ENCODE measurements around the gene GNA12.
"Not testable (repeated sequence)": the region's sequence is repeated elsewhere in the genome, so short reads cannot be mapped to it uniquely, and the experiment has no call there.

Gene GNA12

DNA sequence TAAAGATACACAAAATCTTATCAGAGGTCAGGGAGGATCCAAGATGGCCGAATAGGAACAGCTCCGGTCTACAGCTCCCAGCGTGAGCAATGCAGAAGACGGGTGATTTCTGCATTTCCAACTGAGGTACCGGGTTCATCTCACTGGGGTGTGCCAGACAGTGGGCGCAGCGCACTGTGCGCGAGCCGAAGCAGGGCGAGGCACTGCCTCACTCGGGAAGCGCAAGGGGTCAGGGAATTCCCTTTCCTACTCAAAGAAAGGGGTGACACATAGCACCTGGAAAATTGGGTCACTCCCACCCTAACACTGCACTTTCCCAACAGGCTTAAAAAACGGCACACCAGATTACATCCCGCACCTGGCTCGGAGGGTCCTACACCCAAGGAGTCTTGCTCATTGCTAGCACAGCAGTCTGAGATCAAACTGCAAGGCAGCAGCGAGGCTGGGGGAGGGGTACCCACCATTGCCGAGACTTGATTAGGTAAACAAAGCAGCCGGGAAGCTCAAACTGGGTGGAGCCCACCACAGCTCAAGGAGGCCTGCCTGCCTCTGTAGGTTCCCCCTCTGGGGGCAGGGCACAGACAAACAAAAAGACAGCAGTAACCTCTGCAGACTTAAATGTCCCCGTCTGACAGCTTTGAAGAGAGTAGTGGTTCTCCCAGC lies 100.5 kb downstream of the GNA12 start:
- not testable (repeated sequence) for DNase-seq

DNA sequence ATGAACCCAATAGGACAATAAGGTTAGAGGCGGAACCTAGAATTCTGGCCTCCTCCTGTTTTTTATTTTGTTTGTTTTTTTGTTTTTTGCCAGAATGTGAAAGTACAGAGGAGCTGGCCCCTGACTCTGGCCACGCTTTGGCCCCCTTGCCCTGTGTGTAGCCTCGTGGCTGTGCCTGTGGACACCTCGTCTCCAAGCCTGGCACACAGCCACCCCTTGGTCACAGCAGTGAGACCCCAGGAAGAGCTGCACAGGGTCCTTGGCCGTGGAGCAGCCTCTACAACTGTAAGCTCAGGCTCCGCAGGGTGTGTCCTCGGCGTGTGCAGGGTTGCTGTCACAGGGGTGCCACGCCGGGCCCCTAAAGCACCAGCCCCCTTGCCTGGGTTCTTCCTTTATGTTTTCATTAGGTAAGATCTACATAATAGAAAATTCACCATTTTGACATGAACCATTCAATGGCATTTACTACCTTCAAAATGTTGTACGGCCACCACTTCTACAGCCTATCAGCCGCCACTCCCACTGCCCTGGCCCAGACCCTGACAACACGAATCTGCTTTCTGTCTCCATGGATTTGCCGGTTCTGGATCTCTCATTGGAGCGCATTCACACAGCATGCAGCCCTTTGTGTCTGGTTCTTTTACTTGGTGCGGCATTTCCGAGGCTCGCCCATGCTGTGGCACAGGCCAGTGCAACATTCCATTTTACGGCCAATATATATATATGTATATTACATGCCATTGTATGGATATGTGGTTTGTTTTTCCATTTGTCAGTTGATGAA lies 105.2 kb downstream of the GNA12 start:
- no peak for DNase-seq

DNA sequence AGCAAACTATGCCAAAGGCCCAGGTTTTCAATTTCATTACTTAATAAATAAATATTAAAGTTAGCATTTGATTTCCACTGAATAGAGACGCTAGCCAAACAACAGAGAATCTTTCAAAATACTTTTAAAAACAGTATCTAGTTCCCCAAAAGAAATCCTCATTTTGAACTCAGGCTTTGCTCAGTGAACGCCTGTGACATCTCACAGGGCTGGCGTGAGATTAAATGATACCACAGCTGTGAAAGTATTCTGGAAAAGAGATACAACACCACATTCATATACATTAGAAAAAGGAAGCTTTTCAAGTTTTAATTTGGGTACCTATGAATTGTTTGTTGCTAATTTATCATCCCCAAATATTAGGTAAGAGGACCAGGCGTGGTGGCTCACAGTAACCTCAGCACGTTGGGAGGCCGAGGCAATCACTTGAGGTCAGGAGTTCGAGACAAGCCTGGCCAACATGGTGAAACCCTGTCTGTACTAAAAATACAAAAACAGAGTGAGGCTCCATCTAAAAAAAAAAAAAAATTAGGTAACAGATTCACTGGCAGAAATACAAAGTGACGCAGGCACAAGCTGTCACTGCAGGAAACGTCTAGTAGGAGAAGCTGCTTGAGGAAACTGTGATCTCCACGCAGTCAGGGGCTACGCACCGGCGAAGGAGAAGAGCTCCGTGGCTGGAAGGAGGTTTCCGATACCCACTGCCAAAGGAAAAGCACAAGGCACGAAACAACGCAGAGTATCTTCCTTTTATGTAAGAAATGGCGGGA lies 106.2 kb downstream of the GNA12 start:
- no peak for DNase-seq

DNA sequence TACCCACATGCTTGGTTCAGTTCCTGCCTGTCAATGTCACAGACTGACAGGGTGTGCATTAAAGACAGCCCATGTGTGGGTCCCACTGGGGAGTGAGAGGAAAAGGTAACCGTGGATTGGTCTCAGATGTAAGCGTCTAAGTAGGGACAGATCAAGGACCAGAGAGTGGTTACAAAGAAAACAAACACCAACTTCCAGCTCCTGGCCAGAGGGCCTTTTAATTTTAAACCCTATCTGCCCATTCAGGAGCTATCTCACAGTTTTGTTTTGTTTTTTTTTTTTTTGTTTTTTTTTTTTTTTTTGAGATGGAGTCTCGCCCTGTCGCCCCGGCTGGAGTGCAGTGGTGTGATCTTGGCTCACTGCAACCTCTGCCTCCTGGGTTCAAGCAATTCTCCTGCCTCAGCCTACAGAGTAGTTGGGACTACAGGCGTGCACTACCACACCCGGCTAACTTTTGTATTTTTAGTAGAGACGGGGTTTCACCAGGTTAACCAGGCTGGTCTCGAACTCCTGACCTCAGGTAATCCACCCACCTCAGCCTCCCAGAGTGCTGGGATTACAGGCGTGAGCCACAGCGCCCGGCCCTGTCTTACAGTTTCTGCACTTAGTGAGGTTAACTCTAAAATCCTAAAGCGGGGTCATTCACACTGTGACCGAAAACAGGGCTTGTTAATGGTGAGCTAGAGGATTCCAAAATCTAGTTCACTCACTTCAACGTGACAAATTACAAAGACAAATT lies 106.9 kb downstream of the GNA12 start:
- DNase-seq: not testable (repeated sequence)

DNA sequence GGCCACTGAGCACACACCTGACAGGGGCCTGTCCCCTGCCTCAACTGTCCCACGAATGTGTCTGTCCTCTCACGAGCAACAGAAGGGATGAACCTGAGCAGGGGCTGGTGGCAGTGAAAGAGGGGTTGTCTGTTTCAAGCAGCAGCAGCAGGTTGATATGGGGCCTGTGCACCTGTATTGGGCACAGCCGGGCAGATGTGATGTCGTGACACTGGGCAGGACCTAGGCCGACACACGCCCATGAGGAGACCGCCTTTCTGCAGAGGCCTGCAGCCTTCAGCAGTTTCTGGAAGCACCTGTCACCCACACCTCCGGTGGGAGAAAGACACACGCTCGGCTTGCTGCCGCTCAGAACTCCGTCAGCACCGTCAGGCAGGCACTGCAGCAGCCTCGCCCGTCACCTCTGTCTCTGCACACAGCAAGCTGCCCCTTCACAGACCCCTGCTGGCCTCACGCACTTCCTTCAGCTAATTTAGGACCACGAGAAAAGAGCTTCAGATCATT lies 107.6 kb downstream of the GNA12 start:
- DNase-seq: no peak

DNA sequence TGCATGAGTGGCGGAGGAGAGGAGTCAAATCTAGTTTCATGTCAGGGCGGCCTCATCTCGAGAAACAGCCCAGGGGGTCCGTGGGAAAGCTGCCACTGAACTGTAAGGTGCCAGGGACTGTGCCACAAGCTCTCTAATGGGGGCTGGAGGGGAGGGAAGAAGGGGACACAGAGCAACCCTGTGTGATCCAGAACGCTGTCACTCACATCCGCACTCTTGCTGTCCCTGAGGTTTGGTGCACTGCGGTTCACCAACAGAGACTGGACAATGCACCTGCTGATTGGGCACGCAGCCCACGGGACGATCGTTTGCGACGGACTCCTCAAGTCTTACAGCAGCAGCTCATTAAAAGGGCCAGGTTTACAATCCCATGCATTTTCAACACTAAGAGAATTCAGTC lies 108.4 kb downstream of the GNA12 start:
- no peak for DNase-seq

DNA sequence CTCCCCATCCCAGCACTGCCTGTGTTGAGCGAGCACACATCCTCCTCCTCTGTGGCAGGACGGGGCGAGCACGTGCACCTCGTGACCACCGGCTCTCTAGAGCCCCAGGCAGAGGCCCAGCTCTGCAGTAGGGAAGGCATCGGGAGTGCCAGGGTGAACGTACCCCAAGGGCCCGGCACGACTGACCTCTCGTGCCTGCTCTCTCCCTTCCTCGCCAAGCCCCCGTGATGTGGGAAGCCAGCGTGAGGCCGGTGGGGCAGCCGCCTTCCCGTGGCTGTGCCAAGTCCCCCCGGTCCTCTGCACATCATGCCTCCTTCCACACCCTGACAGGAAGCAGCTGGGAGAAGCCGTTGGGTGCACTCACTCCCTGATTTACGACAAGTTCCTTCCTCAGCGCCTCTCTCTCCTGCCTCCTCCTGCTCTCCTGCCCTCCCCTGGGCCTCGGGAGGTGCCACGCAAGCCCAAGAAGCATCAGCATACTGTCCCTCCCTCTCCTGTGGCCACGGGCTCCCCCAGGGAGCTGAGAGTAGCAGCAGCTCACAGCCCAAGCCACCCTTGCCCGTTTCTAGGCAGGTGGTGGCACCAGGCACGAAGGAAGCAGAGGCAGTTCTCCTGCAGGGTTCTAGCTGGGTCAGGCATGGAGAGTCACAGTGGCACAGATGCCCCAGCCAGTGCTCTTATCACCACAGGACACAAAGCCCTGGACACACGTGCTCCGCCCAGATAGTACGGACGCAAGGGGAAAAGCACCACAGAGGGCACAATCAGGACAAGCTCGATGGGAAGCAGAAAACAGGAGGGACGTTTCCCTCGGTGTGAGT lies 109.1 kb downstream of the GNA12 start:
- DNase-seq: peak; percentile 42

DNA sequence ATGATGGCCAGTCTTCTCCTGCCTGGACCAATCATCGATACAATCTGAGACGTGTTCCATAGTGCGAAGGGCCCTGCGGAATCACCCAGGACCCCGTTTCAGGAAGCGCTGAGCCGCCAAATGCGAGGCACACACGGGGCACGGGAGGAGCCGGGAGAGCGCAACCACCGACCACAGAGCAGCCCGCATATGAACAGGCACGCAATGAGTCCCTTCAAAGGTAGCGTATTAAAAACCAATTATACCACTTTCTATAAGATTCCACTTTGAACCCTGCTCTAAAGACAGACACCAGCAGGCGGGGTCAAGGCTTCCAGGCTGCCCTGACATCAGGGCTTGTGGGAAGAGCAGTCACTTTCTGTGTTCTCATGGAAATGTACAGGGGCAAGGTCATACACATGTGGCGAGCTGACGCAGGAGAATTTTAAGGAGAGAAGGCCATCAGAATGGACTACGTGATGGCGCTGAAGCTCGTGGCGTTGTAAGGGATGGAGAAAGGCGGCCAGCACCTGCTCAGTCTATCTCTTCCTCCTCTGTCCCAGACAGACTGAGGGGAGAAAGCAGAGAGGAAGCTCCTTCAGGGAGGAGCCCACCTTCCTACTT lies 109.9 kb downstream of the GNA12 start:
- DNase-seq: no peak

DNA sequence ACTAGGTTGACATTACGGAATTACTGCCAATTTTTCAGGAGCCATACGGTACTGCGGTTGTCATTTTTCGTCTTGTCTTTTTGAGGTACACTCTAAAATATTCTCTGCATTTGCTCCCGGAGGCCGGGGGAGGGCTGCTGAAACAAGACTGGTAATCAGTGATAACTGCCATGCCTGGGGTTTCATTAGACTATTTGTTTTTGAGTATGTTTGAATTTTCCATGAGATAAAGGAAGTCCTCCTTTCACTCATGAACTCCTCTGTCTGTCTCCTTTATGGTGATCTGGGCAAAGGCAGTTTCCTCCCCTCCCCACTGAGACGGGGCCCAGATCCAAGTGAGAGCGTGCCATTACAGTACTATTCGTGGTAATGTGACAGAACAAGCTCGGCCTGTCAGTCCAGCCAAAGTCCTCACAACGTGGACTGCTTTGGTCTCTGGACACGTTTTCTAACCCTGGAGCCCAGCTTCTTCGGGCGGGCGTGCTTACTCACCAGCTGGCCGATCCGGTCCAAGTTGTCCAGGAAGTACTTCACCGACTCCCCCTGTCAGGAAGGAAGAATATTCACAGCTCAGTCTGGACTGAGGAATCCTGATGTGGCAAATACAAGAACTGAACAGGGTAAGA lies 111.0 kb downstream of the GNA12 start:
- no peak for DNase-seq

DNA sequence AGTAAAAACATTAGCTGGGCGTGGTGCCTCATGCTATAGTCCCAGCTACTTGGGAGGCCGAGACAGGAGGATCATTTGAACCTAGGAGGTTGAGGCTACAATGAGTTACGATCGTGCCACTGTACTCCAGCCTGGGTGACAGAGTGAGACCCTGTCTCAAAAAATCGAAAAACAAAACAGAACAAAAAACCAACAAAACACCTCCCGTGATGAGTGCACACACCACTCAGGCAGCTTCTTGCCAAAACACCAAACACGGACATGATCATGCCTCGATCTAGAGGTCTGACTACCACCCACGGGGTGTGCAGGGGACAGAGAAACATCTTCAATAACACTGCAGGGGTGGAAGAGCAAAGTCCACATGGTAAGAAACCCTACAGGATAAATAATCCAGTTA lies 111.7 kb downstream of the GNA12 start:
- DNase-seq: no peak

DNA sequence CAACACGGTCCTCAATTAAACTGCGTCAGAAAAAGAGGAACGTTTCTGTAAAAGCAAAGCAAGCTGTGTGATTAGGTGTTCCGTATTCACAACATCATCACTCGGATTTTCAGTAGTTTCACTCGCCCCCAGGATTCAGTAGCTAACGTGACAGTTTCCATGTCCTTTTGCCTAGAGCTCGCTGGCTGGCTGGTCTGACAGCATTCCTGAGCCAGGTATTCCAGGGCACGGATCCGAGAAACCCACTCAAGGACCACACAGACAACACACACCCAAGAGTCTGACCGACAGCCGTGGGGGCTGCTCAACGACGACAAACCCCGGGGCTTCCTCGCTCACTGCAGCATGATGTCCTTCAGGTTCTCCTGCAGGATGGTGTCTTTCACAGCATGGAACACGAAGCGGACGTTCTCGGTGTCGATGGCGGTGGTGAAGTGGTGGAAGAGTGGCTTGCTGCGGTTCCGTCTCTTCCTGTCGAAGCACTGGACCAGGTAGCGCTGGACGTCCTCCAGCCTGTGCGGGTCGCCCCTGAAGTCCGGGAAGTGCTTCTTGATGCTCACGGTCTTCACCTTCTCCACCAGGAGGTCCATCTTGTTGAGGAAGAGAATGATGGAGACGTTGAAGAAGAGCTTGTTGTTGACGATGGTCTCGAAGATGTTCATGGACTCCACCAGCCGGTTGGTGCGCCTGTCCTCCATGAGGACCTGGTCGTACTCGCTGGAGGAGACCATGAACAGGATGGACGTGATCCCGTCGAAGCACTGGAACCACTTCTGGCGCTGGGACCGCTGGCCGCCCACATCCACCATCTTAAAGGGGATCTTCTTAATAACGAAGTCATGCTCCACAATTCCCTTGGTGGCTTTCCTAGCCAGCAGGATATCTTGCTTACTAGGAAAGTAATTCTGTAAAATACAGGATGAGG lies 113.0 kb downstream of the GNA12 start:
- DNase-seq: no peak

DNA sequence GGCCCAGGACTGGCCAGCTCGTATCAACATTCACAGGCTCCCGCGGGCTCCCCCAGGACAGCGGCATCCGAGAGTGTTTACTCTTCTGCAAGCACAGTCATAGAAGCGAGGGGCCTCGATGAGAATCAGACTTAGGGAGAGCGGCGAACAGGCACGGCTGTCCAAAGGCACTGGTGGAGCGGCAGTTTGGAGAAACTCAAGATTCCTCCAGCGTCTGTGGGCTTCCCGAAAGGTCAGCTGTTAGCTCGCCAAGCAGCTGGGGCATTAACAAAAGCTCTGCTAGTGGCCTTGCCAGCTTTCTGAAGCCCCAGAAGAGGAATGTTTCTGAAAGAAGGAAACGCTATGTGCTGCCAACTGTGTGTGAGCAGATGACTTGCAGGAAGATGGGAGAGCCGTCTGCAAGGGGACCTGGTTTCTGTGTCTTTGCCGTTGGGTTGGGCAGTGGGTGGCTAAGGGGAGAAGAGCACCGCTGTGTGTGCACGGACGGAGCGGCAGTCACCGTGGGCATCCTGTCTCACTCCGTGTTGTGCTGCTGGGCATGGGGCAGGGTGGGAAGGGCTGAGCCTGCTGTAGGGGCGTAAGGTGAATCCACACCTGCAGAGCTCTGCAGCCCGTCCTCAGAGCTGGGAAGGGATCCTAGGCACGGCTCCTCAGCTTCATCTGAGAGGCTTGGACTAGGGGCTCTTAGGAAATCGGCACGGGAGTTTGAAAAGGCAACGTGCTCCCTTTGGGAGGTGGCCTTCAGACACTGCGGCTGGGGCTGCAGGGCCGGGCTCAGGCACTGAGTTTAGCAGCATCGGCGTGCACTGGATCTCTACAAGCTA lies 114.0 kb downstream of the GNA12 start:
- DNase-seq: no peak

DNA sequence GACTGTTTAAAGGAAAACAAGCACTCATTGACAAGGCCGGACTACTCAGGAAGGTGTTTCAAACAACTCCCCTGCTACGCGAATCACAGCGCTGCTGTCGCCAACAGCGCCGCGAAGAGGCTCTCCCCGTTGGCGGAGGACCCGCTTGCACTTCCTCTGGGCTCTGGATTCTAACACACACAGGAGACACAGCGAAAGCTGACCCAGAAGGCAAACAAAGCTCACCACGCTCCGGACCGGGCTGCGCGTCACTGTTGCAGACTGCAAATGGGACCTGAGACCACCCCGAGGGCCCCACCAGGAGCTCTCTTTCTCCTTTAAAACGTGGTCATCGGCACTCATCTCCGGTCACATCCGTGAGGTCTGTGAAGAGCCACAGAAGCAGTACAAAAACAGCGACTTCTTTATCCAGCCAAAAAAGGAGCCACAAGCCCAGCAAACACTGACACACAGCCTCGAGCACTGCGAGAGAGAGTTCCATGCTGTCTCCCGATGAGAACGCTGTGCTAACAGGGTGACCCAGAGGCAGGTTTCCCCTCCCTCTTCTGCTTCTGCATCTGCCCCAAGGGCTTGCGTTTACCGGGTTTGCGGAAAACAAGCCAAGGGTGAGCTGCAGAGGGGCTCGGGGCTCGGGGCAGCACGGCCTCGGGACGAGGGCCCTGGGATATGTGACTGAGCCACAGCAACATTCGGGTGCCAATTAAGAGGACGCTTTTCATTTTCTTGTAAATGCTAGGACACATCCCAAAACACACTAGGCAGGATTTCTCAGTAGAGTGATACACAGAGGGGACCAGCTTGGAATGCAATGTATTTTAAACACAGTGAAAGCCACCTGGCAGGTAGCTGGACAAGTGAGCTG lies 114.8 kb downstream of the GNA12 start:
- no peak for DNase-seq

DNA sequence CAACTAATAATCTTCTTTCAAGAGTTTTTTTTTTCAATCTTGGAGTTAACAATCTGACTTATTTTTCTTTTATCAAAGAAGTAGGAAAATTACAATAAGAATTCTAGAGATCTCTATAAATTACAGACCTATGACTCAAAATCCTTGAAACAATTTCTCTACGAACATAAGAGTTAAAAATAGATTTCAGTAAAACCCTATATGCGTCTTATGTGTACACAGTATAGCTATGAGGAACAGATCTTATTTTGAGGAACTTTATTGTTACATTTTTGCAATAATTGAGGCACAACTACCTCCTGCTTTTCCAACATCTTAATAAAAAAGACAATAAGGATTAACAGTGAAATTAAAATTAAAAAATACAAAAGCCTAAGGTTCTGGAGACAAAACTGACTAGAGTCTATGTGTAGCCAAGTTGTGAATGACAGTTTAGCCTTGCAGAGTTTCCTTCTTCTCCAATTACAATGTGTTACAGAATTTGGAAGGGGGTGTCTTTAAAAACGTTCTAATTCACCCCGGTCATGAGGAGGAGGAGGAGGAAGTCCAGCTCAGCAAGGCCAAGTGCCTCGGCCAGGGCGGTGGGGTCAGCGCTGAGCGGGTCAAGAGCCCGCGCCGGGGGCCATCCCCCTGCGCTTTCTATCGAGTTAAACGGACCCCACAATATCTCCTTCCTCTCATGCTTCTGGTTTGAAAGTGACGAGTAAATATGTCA lies 115.6 kb downstream of the GNA12 start:
- no peak for DNase-seq

DNA sequence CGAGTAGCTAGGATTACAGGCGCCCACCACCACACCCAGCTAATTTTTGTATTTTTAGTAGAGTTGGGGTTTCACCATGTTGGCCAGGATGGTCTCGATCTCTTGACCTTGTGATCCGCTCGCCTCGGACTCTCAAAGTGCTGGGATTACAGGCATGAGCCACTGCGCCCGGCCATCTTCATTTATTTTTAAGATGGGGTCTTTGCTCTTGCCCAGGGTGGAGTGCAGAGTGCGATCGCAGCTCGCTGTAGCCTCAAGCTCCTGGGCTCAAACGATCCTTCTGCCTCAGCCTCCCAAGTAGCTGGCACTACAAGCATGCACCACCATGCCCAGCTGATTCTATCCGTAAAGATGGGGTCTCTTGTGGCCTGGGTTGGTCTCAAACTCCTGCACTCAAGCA lies 116.9 kb downstream of the GNA12 start:
- DNase-seq: not testable (repeated sequence)

DNA sequence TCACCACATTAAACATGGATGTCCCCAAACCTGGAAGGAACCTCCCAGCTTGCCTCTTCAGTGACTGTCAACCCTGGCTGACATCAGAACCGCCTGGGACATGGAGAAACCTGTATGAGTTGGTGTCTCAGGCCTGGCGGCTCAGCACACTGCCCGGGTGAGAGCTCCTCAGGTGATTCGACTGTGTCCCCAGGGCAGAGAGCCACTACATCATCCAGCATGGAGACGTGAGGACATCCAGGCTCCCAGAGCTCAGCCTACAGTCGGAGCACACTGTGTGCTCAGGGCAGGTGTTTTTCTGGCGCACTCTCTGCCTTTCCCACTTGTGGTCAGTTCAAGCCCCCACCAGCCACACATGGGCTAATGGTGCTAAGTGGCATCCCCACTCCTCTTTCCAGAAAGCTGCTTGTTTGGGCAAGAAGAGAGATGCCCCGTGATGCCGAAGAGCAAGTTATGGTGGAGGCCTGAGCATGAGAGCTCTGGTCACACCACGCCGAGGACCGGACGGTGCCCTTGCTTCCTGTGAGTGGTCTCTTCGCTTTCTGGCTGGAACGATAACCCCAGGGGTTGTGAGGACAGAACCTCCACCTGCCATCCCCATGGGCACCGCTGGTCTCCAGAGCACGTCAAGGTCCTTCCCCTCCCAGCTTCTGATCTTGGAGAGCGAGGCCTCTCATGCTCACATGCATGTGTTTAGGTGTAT lies 117.6 kb downstream of the GNA12 start:
- no peak for DNase-seq
